HG02759 (cell line): Measurements from ENCODE around the gene ECM1.

Experiments
- ATAC-seq: cut with Tn5 transposase; IDR thresholded peaks from one replicate; pipeline ENCODE4 v1.9.1; 2021; ENCODE audit warnings: mild to moderate bottlenecking, moderate library complexity; ENCODE audit not compliant: unreplicated experiment

Gene ECM1

GRCh38 chr1:150557065-150557600, 49.2 kb downstream of the ECM1 start:
- no peak for ATAC-seq

- no peak for ATAC-seq
Measured at GRCh38 chr1:150557813-150558212, 49.9 kb downstream of the ECM1 start.

- no peak for ATAC-seq
Measured at GRCh38 chr1:150558303-150558704, 50.4 kb downstream of the ECM1 start.

GRCh38 chr1:150558761-150559655, 51.1 kb downstream of the ECM1 start:
- ATAC-seq = no peak

DNA sequence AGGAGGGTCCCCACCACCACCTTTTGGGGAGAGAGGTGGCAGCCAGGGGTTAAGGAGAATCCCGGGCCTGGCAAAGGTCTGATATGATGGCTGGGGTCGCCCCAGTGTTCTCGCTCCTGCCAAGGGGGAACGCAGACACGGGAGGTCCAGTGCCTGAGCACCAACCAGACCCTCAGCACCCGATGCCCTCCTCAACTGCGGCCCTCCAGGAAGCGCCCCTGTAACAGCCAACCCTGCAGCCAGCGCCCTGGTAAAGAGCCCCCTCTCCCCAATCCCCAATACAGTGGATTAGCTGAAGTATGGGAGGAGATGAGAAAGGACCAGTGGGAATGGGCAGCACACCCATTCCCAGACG, 51.7 kb downstream of the ECM1 start:
- ATAC-seq = no peak

DNA sequence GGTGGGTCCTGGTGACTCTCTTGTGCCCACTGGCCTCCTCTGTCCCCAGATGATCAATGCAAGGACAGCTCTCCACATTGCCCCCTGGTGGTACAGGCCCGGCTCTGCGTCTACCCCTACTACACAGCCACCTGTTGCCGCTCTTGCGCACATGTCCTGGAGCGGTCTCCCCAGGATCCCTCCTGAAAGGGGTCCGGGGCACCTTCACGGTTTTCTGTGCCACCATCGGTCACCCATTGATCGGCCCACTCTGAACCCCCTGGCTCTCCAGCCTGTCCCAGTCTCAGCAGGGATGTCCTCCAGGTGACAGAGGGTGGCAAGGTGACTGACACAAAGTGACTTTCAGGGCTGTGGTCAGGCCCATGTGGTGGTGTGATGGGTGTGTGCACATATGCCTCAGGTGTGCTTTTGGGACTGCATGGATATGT, 52.1 kb downstream of the ECM1 start:
- no peak for ATAC-seq

GRCh38 chr1:150560576-150561253, 52.8 kb downstream of the ECM1 start:
- ATAC-seq = peak; percentile 28

GRCh38 chr1:150561254-150561973, 53.5 kb downstream of the ECM1 start:
- peak; percentile 14 for ATAC-seq

- ATAC-seq = peak; percentile 45
Measured at GRCh38 chr1:150561974-150562445, 54.1 kb downstream of the ECM1 start.

GRCh38 chr1:150562446-150563339, 54.8 kb downstream of the ECM1 start:
- ATAC-seq = peak; percentile 33
